Activated naive CD8-positive, alpha-beta T cell treated with anti-CD3 and anti-CD28 coated beads for 36 hours (primary cell): Measurements from ENCODE around the gene SLC4A4. TPM values are rescaled to one million over a fixed set of nuclear protein-coding genes. Genes with fewer than 3 reads are reported as not detected.

Experiments used
- DNase-seq: peaks from one replicate; pipeline ENCODE4 v3.0.0; 2021
- H3K27ac Mint-ChIP-seq: one replicate; pipeline ENCODE4 v1.8.0; 2022; ENCODE audit warnings: mild to moderate bottlenecking, moderate library complexity, mixed read lengths
- H3K27me3 Mint-ChIP-seq: one replicate; pipeline ENCODE4 v1.8.0; 2022; ENCODE audit warnings: mild to moderate bottlenecking, mixed read lengths
- H3K36me3 Mint-ChIP-seq: one replicate; pipeline ENCODE4 v1.8.0; 2021; ENCODE audit warnings: mild to moderate bottlenecking, mixed read lengths
- H3K4me1 Mint-ChIP-seq: one replicate; pipeline ENCODE4 v1.8.0; 2021; ENCODE audit warnings: mixed read lengths
- H3K4me3 Mint-ChIP-seq: one replicate; pipeline ENCODE4 v1.8.0; 2022; ENCODE audit warnings: mild to moderate bottlenecking, moderate library complexity, mixed read lengths
- H3K9me3 Mint-ChIP-seq: one replicate; pipeline ENCODE4 v1.8.0; 2022; ENCODE audit warnings: mixed read lengths
- total RNA-seq, 2 experiments: library from RNA; stranded (reverse); gene quantifications; one replicate each; pipeline ENCODE4 v1.2.3, GENCODE V29; 2021

The SLC4A4 gene
- total RNA-seq, 2 experiments from 2014 or later: 0.06 TPM

- no peak overlapping the region for H3K27ac Mint-ChIP-seq
- H3K27me3 Mint-ChIP-seq: peaks cover 4% of the 10 kb centered on the region
- H3K9me3 Mint-ChIP-seq: no peaks in the 10 kb centered on the region
- no peak for DNase-seq
- no peaks in the 10 kb centered on the region for H3K4me1 Mint-ChIP-seq
- H3K36me3 Mint-ChIP-seq: peaks cover 3% of the 10 kb centered on the region
- H3K4me3 Mint-ChIP-seq: no peak overlapping the region
Observed at GRCh38 chr4:71417150-71417549, 78.3 kb downstream of the SLC4A4 start.

GRCh38 chr4:71426381-71427042 is 87.7 kb downstream of the SLC4A4 start:
- H3K4me1 Mint-ChIP-seq: no peaks in the 10 kb centered on the region
- H3K36me3 Mint-ChIP-seq: peaks cover 2% of the 10 kb centered on the region
- peaks cover 7% of the 10 kb centered on the region for H3K27me3 Mint-ChIP-seq

DNA sequence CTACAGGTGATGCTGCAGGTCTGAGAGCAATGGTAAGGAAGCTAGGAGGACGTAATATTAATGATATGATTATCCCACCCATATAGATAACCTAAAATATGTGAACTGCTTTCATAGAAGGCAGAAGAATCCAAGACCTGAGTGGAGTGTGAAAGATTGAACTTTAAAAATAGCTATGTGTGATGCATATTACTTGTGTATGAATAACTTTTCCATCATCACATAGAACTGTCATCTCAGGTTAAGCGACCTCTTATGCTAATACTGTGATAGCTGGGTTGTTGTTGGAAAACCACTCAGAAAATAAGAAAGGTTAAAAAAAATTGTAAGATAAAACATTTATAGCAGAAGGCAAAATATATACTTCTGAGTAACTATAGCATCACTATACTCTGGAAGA is 90.3 kb downstream of the SLC4A4 start:
- Mint-ChIP-seq H3K36me3 (peaks cover 2% of the 10 kb centered on the region), H3K27ac (no peak overlapping the region), H3K9me3 (peaks cover 8% of the 10 kb centered on the region), H3K4me1 (no peaks in the 10 kb centered on the region), H3K27me3 (peaks cover 12% of the 10 kb centered on the region), H3K4me3 (no peak overlapping the region)
- no peak for DNase-seq

More at GRCh38 chr4:71426381-71427042, 87.7 kb downstream of the SLC4A4 start:
- Mint-ChIP-seq H3K27ac (no peak overlapping the region), H3K4me3 (no peak overlapping the region), H3K9me3 (peaks cover 8% of the 10 kb centered on the region)
- no peak for DNase-seq

- Mint-ChIP-seq H3K27ac (no peak overlapping the region), H3K36me3 (peaks cover 2% of the 10 kb centered on the region), H3K27me3 (peaks cover 12% of the 10 kb centered on the region), H3K9me3 (peaks cover 8% of the 10 kb centered on the region), H3K4me3 (no peak overlapping the region), H3K4me1 (no peaks in the 10 kb centered on the region)
- DNase-seq: no peak
Observed at GRCh38 chr4:71429962-71430361, 91.1 kb downstream of the SLC4A4 start.

- Mint-ChIP-seq H3K27me3 (peaks cover 12% of the 10 kb centered on the region), H3K27ac (no peak overlapping the region), H3K9me3 (peaks cover 4% of the 10 kb centered on the region), H3K36me3 (no peaks in the 10 kb centered on the region), H3K4me3 (no peak overlapping the region), H3K4me1 (no peaks in the 10 kb centered on the region)
- no peak for DNase-seq
Observed at GRCh38 chr4:71430609-71431008, 91.8 kb downstream of the SLC4A4 start.

DNA sequence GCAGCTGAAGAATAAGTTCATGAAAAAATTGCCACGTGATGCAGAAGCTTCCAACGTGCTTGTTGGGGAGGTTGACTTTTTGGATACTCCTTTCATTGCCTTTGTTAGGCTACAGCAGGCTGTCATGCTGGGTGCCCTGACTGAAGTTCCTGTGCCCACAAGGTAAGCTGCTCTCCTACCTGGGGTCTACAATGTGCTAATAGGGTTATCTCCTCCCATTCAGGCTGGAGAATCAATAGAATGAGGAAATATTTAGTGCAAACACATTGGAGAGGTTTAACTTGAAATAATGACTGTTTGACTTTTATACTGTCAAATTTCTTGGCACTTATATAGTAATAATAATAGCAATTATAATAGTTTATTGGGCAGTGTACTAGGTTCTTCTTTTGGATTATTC is 101.8 kb downstream of the SLC4A4 start:
- no peak for DNase-seq
- Mint-ChIP-seq H3K27me3 (no peaks in the 10 kb centered on the region), H3K27ac (no peak overlapping the region), H3K4me3 (no peak overlapping the region), H3K36me3 (no peaks in the 10 kb centered on the region), H3K9me3 (no peaks in the 10 kb centered on the region), H3K4me1 (no peaks in the 10 kb centered on the region)

DNA sequence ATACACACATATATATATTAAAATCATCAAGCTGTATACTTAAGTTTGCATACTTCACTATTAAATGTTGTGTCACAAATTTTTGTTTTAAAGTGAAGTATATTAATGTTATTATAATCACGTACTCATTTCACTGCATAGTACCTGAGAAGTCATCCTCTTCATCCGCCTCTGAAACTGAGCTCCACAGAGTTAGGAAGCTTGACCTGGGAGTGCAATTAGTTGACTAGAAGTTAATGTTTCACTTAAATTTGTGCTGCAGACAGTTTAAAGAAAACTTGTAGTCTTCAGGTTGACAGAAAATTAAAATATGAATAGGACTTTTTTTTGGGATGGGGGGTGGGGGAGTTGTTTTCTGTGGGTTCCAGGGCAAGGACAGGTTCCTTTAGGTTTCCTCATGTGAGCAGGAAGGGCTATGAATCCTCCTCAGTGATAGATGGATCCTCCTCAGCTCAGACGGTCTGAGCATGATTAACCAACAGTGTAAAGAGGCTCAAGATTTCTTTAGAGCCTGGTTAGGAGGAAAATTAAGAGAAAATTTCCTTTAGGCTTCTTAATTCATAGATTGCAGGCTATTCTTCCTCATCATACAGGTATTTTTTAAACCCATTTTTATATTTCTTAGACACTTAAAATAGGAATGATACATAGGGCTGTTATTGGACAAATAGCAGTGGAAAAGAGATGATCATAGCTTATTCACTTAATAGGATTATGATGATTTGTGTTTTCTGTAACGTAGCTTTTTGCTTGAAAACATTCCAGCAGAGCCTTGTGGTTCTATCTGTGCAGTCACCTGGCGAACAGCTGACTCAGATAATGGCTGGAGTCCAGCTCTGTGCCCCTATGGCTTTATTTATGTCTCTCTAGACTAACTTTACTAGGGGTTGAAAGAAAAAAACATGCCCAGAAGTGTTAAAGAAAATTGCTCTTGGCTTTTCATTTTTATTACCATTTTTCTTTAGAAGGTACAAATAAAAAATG is 102.7 kb downstream of the SLC4A4 start:
- Mint-ChIP-seq H3K27ac (no peak overlapping the region), H3K9me3 (no peaks in the 10 kb centered on the region), H3K36me3 (no peaks in the 10 kb centered on the region), H3K4me3 (no peak overlapping the region), H3K4me1 (no peaks in the 10 kb centered on the region), H3K27me3 (no peaks in the 10 kb centered on the region)
- DNase-seq: no peak

DNA sequence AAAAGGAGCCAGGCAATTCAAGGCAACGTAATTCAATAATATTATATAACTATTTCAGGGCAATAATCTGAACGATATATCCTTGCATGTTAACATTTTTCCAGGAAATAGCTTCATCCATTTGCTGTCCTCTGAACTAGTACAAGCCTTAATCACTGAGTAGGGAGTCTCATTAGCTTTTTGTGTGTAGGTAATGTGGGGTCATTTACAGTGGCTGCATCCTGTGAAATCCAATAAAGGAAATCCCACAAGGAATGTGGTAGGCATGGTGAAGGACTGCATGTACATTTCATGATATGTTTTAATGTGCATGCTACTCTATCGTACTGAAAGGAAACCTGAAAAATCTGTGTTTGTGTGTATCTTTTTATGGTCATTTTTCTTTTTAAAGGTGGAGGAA is 103.5 kb downstream of the SLC4A4 start:
- H3K4me3 Mint-ChIP-seq: no peak overlapping the region

DNA sequence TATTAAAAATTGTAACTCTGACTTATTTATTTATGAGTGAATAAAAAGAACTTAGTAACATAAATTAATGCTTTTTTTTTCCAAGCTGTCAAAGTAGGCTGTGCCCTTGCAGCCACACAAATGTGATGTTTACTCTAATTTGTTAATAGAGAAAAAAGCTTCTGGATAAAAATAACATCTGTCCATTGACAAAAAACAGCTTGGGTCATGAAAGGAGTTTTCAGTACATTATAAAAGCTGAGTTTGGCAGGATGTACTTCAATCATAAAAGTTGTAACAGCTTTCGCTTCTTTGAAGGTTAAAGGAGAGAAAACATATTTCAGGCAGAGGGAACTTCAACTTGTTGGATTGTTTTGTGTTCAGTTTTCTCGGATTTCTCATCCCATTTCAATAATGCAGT is 105.6 kb downstream of the SLC4A4 start:
- Mint-ChIP-seq H3K9me3 (no peaks in the 10 kb centered on the region), H3K4me3 (no peak overlapping the region), H3K27ac (no peak overlapping the region), H3K4me1 (no peaks in the 10 kb centered on the region), H3K27me3 (no peaks in the 10 kb centered on the region), H3K36me3 (no peaks in the 10 kb centered on the region)
- DNase-seq: no peak

More for the DNA sequence above, 103.5 kb downstream of the SLC4A4 start:
- H3K9me3 Mint-ChIP-seq: no peaks in the 10 kb centered on the region
- H3K27me3 Mint-ChIP-seq: no peaks in the 10 kb centered on the region
- no peaks in the 10 kb centered on the region for H3K36me3 Mint-ChIP-seq
- no peaks in the 10 kb centered on the region for H3K4me1 Mint-ChIP-seq
- no peak for DNase-seq
- H3K27ac Mint-ChIP-seq: no peak overlapping the region

- DNase-seq: no peak
- Mint-ChIP-seq H3K9me3 (no peaks in the 10 kb centered on the region), H3K36me3 (no peaks in the 10 kb centered on the region), H3K27ac (no peak overlapping the region), H3K4me1 (no peaks in the 10 kb centered on the region), H3K27me3 (no peaks in the 10 kb centered on the region), H3K4me3 (no peak overlapping the region)
Observed at GRCh38 chr4:71445811-71446210, 107.0 kb downstream of the SLC4A4 start.

GRCh38 chr4:71446479-71447081 is 107.8 kb downstream of the SLC4A4 start:
- Mint-ChIP-seq H3K9me3 (no peaks in the 10 kb centered on the region), H3K27ac (no peak overlapping the region), H3K4me3 (no peak overlapping the region), H3K4me1 (no peaks in the 10 kb centered on the region), H3K27me3 (peaks cover 3% of the 10 kb centered on the region), H3K36me3 (no peaks in the 10 kb centered on the region)
- no peak for DNase-seq

- no peaks in the 10 kb centered on the region for H3K9me3 Mint-ChIP-seq
- no peaks in the 10 kb centered on the region for H3K36me3 Mint-ChIP-seq
- peaks cover 3% of the 10 kb centered on the region for H3K27me3 Mint-ChIP-seq
- H3K4me1 Mint-ChIP-seq: no peaks in the 10 kb centered on the region
- no peak overlapping the region for H3K27ac Mint-ChIP-seq
- DNase-seq: no peak
- no peak overlapping the region for H3K4me3 Mint-ChIP-seq
Observed at GRCh38 chr4:71449040-71449439, 110.2 kb downstream of the SLC4A4 start.

DNA sequence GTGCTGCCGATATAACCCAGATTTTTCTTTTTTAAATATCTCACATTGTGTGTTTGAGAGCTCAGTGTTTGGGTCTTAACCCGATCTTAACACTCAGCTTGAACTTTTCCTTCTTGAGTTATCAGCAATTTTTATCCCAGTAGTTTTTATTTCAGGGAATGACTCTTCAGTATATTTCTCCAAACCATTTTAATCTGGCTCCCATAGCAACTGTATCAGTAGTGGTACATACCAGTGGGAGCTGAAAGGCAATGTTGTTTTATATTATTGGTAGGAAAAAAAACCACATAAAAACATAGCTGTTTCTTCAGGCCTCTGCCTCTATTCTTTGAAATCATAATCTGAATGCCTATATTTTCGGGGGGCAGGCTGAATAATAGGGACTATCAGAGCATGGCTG is 111.1 kb downstream of the SLC4A4 start:
- H3K36me3 Mint-ChIP-seq: no peaks in the 10 kb centered on the region
- no peaks in the 10 kb centered on the region for H3K9me3 Mint-ChIP-seq
- no peaks in the 10 kb centered on the region for H3K4me1 Mint-ChIP-seq
- no peak overlapping the region for H3K4me3 Mint-ChIP-seq
- H3K27ac Mint-ChIP-seq: no peak overlapping the region
- peaks cover 3% of the 10 kb centered on the region for H3K27me3 Mint-ChIP-seq
- no peak for DNase-seq

GRCh38 chr4:71453531-71453930 is 114.7 kb downstream of the SLC4A4 start:
- Mint-ChIP-seq H3K4me1 (no peaks in the 10 kb centered on the region), H3K36me3 (no peaks in the 10 kb centered on the region), H3K27me3 (peaks cover 3% of the 10 kb centered on the region), H3K27ac (no peak overlapping the region), H3K4me3 (no peak overlapping the region), H3K9me3 (no peaks in the 10 kb centered on the region)
- no peak for DNase-seq

DNA sequence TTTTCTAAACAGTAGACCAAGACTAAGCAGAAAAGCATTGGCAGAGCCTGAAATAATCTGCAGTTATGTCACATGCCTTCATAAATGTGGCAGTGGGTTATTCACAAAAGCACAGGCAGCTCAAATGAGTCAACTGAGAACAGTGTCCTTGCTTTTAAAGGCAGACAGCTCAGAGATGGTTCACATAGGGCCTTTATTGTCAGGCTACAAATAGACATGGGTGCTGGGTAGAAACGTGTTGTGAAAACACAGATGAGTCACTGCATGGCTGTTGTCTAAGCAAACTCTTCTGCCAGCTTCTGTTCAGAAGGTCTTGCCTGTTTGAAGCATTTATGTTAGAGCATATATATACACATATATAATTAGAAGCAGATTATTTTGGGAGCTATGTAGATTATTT is 118.0 kb downstream of the SLC4A4 start:
- no peaks in the 10 kb centered on the region for H3K27me3 Mint-ChIP-seq
- H3K4me1 Mint-ChIP-seq: no peaks in the 10 kb centered on the region
- H3K27ac Mint-ChIP-seq: no peak overlapping the region
- no peak for DNase-seq
- H3K4me3 Mint-ChIP-seq: no peak overlapping the region
- H3K9me3 Mint-ChIP-seq: no peaks in the 10 kb centered on the region
- H3K36me3 Mint-ChIP-seq: no peaks in the 10 kb centered on the region
